PC-9 (cell line): ENCODE results near the gene CDH26.

ENCODE experiments used
- CTCF ChIP-seq: fragments of 200-600 bp; sonication (generic); conservative IDR thresholded peaks from 2 replicates; pipeline ENCODE4 v1.6.1; 2017; ENCODE audit warnings: mixed run types, antibody characterized with exemption, mild to moderate bottlenecking, moderate library complexity
- EZH2 ChIP-seq: fragments of 200-600 bp; sonication (generic); IDR thresholded peaks from 2 replicates; pipeline ENCODE4 v1.8.0; 2017; ENCODE audit warnings: antibody characterized with exemption, low read depth

GRCh38 chr20:59984541-59984940, 26.3 kb downstream of the CDH26 start:
- TF ChIP-seq CTCF (no peak), EZH2 (no peak)
